Mesodermal cell (in vitro differentiated cells): Measurements from ENCODE around the gene PIK3R3.

Source experiments
- H3K27ac ChIP-seq: 2 replicates; pipeline ENCODE4 v1.7.0; 2013; ENCODE audit warnings: mild to moderate bottlenecking, low read depth, low read length, moderate library complexity; ENCODE audit not compliant: severe bottlenecking
- H3K36me3 ChIP-seq: 2 replicates; pipeline ENCODE4 v1.7.1; 2013; ENCODE audit warnings: mild to moderate bottlenecking, low read length, moderate library complexity; ENCODE audit not compliant: control insufficient read depth, insufficient read depth
- H3K4me1 ChIP-seq: one replicate; pipeline ENCODE4 v1.7.1; 2013; ENCODE audit warnings: mild to moderate bottlenecking, low read length; ENCODE audit not compliant: insufficient read depth, control insufficient read depth, poor library complexity, severe bottlenecking
- H3K4me3 ChIP-seq: 2 replicates; pipeline ENCODE4 v1.7.0; 2013; ENCODE audit warnings: low read length, control low read depth, mild to moderate bottlenecking; ENCODE audit not compliant: insufficient read depth, poor library complexity, severe bottlenecking; ENCODE audit errors: extremely low read depth
- H3K9me3 ChIP-seq: 2 replicates; pipeline ENCODE4 v1.7.1; 2013; ENCODE audit warnings: mild to moderate bottlenecking, low read length, moderate library complexity; ENCODE audit not compliant: control insufficient read depth
- WGBS, 2 experiments: methylation state at CpG; one replicate each; pipeline ENCODE4 v1.1.5; 2013; ENCODE audit warnings: missing lambda C conversion rate in 2 of 2; ENCODE audit not compliant: insufficient coverage in 2 of 2; 5-methylcytosine and 5-hydroxymethylcytosine counted together

The PIK3R3 gene

GRCh38 chr1:46021046-46021996 lies 111.1 kb downstream of the PIK3R3 start:
- Histone ChIP-seq H3K4me3 (no peak overlapping the region), H3K27ac (no peak overlapping the region), H3K36me3 (peaks cover 38% of the 10 kb centered on the region), H3K9me3 (peaks cover 8% of the 10 kb centered on the region), H3K4me1 (no peaks in the 10 kb centered on the region)
- WGBS, 2 experiments, result 100% methylated on average over 2 of the region's 2 CpGs

GRCh38 chr1:46020010-46020409 lies 112.4 kb downstream of the PIK3R3 start:
- peaks cover 8% of the 10 kb centered on the region for H3K9me3 ChIP-seq
- H3K4me1 ChIP-seq, result no peaks in the 10 kb centered on the region
- no peak overlapping the region for H3K27ac ChIP-seq
- H3K36me3 ChIP-seq, result peaks cover 31% of the 10 kb centered on the region
- WGBS, 2 experiments, result 89 to 90% methylated on average over 4 of the region's 4 CpGs
- H3K4me3 ChIP-seq, result no peak overlapping the region

GRCh38 chr1:46019348-46019747 lies 113.1 kb downstream of the PIK3R3 start:
- H3K36me3 ChIP-seq, result peaks cover 26% of the 10 kb centered on the region
- H3K9me3 ChIP-seq, result peaks cover 7% of the 10 kb centered on the region
- no peak overlapping the region for H3K27ac ChIP-seq
- no peak overlapping the region for H3K4me3 ChIP-seq
- WGBS, 2 experiments, result 97 to 98% methylated on average over 6 to 7 of the region's 7 CpGs
- no peaks in the 10 kb centered on the region for H3K4me1 ChIP-seq

DNA sequence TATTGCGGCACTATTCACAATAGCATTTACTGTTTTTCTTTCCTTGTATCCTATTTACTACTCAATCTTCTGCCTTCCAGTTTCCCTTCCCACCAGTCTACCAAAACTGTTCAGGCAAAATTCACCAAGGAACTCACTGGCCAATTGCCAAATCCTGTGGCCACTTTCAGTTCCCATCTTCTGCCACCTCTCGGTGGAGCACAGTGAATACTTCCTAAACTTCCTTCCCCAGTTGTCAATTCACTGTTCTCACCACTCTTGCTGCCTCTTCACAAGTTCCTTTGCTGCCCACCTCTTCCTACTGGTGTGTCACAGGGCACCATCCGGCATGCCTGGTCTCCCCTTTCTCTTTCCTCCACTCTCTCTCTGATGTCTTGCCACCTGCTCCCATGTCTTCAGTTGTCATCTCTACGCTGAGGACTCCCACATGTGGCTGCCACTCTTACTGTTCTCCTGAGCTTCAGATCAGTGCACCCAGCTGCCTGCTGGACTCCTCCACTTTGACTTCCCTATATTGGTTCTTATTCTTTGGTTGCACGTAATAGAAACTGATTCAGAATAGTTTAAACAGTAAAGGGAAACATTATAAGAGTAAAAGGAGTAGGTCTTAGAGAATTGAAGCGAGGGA lies 114.4 kb downstream of the PIK3R3 start:
- H3K36me3 ChIP-seq, result peaks cover 19% of the 10 kb centered on the region
- 93 to 98% methylated on average over 5 of the region's 6 CpGs for WGBS, 2 experiments
- no peak overlapping the region for H3K4me3 ChIP-seq
- no peak overlapping the region for H3K27ac ChIP-seq
- no peaks in the 10 kb centered on the region for H3K9me3 ChIP-seq
- no peaks in the 10 kb centered on the region for H3K4me1 ChIP-seq

DNA sequence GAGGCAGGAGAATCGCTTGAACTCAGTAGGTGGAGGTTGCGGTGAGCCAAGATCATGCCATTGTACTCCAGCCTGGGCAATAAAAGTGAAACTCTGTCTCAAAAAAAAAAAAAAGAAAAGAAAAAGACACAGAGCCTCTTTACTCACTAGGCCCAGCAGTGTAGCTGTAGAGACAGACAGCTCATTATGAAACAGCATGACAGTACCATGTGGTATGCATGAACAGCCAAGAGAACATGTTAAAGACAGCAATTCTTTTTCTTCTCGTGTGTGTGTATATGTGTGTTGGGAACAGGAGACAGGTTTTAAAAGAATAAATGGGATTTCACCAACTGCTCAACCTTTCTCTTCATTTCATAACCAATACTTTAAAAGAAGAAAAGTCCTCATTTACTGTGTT lies 118.8 kb downstream of the PIK3R3 start:
- Histone ChIP-seq H3K27ac (no peak overlapping the region), H3K4me3 (no peak overlapping the region), H3K4me1 (no peaks in the 10 kb centered on the region), H3K36me3 (peaks cover 48% of the 10 kb centered on the region), H3K9me3 (no peaks in the 10 kb centered on the region)
- 100% methylated on average over 2 of the region's 3 CpGs; no CpG with 5 or more reads in 1 of the 2 experiments for WGBS, 2 experiments

DNA sequence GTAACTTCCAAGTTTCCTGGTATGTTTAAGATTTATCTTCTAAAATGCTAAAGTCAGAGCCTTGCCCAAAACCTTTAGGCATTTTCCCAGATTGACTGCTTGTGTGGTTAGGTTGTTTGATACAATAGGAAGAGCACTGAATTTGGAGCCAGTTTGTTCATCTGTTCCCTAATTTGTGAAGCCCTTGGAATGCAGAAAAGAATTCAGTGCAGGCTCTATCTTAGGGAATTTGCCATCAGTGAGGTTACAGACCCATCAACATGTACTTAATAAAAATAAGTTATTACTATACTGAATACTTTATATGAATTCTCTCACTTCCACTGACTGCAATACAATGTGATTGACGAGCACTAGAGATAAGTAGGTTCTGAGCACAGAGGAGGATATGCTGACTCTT lies 120.2 kb downstream of the PIK3R3 start:
- Histone ChIP-seq H3K4me3 (no peak overlapping the region), H3K9me3 (no peaks in the 10 kb centered on the region), H3K4me1 (no peaks in the 10 kb centered on the region), H3K36me3 (peaks cover 62% of the 10 kb centered on the region), H3K27ac (no peak overlapping the region)
- 86 to 100% methylated on average over 1 of the region's 1 CpG for WGBS, 2 experiments

GRCh38 chr1:46011121-46011695 lies 121.2 kb downstream of the PIK3R3 start:
- Histone ChIP-seq H3K4me3 (no peak overlapping the region), H3K27ac (no peak overlapping the region), H3K36me3 (peaks cover 72% of the 10 kb centered on the region), H3K4me1 (no peaks in the 10 kb centered on the region), H3K9me3 (no peaks in the 10 kb centered on the region)
- 98 to 100% methylated on average over 3 to 5 of the region's 7 CpGs for WGBS, 2 experiments

GRCh38 chr1:46010611-46011010 lies 121.8 kb downstream of the PIK3R3 start:
- Histone ChIP-seq H3K9me3 (no peaks in the 10 kb centered on the region), H3K4me3 (no peak overlapping the region), H3K27ac (no peak overlapping the region), H3K4me1 (no peaks in the 10 kb centered on the region), H3K36me3 (peaks cover 78% of the 10 kb centered on the region)
- WGBS, 2 experiments, result 96 to 100% methylated on average over 1 to 3 of the region's 6 CpGs

DNA sequence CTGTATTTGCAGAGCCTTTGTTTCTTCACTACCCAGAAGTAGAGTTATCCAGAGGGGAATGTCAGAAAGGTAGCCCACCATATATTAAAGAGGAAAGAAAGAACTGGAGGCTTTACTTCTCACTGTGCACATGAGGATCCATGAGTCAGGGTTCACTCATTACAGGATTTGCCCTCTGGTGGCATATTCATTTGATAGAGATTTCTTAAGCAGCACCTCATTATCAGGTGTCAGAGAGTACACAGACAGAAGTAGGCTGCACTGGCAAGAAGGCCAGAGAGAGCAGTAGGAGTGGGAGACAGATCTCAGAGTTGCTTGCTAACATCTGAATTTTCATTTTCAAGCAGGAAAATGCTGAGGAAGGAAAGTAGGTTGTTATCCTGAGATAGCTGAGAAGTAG lies 123.8 kb downstream of the PIK3R3 start:
- Histone ChIP-seq H3K4me1 (no peaks in the 10 kb centered on the region), H3K4me3 (no peak overlapping the region), H3K36me3 (peaks cover 85% of the 10 kb centered on the region), H3K27ac (no peak overlapping the region), H3K9me3 (no peaks in the 10 kb centered on the region)

GRCh38 chr1:46005594-46005993 lies 126.8 kb downstream of the PIK3R3 start:
- no peak overlapping the region for H3K27ac ChIP-seq
- 100% methylated on average over 1 of the region's 1 CpG; no CpG with 5 or more reads in 1 of the 2 experiments for WGBS, 2 experiments
- H3K4me1 ChIP-seq, result no peaks in the 10 kb centered on the region
- no peak overlapping the region for H3K4me3 ChIP-seq
- peaks cover 71% of the 10 kb centered on the region for H3K36me3 ChIP-seq
- H3K9me3 ChIP-seq, result no peaks in the 10 kb centered on the region
